A549 treated with AZD9567 at 1 μM for 4 hours (cell line): ENCODE measurements around the gene ABRACL. TPM values are rescaled to one million over a fixed set of nuclear protein-coding genes. Genes with fewer than 3 reads are reported as not detected.

Experiments
- total RNA-seq: library from RNA; stranded (reverse); fragments of 200-300 nt; extraction: Qiagen RNA extraction; gene quantifications from 5 replicates; pipeline ENCODE4 v1.2.3, GENCODE V29; 2022; ENCODE audit not compliant: insufficient read depth

The ABRACL gene, protein sequence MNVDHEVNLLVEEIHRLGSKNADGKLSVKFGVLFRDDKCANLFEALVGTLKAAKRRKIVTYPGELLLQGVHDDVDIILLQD
- total RNA-seq: 45.2 to 51.0 TPM (median 49.4 TPM) in 5 replicates

DNA sequence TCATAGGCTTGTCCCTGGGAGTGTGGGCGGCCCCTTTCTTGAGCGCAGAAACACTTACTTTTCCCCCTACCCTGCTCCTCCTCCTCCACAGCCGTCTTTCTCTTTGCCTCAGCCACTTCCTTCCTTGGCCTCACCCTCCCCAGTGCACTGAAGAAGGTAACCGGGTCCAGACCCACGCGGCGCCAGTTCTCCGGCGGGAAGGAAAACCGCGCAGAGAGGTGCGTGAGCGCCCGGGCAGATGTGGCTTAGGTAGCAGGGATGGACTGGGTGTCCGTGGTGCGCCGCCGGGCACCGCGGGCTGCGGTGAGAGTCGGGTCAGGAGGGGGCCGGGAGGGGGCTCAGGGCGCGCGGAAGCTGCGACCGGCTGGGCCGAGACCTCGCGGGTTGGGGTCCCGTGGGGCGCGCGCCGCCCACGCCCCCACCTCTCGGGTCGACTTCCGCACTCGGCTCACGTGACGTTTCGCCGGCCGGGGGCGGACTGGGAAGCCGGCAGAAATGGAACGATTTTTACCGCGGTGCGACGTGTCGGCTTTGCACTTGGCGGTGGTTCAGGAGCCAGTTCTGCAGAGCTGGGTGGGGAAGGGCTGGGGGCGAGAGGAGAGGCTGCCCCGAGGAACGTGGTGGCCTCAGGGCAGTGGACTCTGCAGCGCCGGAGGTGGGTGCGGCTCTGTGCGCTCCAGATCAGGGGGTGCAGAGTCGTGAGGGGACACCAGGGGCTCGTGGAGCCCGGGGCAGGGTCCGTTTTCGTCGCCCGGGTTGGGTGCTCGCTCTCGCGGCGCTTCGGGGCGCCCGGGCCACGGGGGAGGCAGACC lies at the start of gene ABRACL:
Gene ABRACL (plus strand): TSS at position 88 of the 812 bp plus-strand sequence. CDS start 5,416 bp downstream, outside the sequence.

DNA sequence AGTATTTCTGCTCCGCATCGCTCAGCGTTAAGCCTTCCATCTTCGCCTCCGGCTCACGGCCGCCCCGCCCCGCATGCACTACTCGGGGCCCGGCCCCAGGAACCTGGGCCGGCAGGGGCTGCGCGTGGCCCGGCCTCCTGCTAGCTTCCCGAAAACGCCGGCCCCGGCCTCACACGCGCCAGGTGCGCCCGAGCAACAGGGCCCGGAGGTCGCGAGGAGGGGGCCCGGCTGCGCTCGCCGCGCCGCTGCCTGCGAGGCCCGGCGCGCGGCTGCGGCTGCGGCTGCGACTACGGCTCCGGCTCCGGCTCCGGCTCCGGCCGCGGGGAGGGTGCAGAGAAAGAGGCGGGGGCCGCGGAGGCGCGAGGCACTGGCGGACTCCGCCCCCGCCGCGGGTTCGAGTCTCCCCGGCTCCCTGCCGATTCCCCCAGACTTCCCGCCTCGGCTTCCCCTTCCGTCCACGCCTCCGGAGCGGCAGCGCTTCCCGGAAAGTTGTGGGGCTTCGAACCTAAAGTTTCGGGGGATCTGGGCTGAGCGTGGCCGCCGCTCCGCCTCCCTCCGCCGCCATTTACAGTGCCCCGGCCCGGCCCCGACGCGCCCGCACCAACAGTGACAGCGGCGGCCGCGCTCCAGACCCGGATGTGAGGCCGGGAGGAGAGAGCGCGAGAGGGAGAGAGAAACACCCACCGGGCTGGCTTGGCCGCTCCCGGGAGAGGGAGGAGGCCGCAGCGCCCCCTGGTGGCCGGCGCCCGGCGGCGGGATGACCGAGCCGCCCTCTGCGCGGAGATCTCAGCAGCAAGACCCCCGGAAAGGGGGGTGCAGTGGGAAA lies 40.7 kb upstream of the ABRACL start, which contains the start of gene REPS1:
Gene REPS1 (minus strand): TSS at position 611 of the 826 bp plus-strand sequence. CDS start 571 bp downstream, at position 40.

Other genes starting within 250 kb of the ABRACL start
- not detected in 5 replicates for gene ECT2L, start 232.7 kb upstream of the ABRACL start, total RNA-seq
- gene REPS1, start 40.5 kb upstream of the ABRACL start, total RNA-seq: 22.3 to 31.2 TPM (median 25.2 TPM) in 5 replicates
- 1.3 to 2.1 TPM (median 1.9 TPM) in 5 replicates for gene HECA, start 106.3 kb downstream of the ABRACL start, total RNA-seq